Testis (tissue), 2 donors: ENCODE results near the gene CDRT4.

Experiments
- POLR2A ChIP-seq: fragments of 450-650 bp; IDR thresholded peaks from one replicate; pipeline ENCODE4 v1.6.1; 2017; ENCODE audit warnings: antibody characterized with exemption, mild to moderate bottlenecking, moderate library complexity
- TF ChIP-seq, protein P1 (sequence below), 3 experiments: fragments of 450-650 bp in 2 of 3; fragments of 200-600 bp in 1 of 3; sonication (generic) in 1 of 3; IDR thresholded peaks; one replicate each; pipeline ENCODE4 v1.5.1; 2016 to 2019; ENCODE audit warnings: antibody characterized with exemption in 3 of 3, mild to moderate bottlenecking in 2 of 3, moderate library complexity in 1 of 3

DNA sequence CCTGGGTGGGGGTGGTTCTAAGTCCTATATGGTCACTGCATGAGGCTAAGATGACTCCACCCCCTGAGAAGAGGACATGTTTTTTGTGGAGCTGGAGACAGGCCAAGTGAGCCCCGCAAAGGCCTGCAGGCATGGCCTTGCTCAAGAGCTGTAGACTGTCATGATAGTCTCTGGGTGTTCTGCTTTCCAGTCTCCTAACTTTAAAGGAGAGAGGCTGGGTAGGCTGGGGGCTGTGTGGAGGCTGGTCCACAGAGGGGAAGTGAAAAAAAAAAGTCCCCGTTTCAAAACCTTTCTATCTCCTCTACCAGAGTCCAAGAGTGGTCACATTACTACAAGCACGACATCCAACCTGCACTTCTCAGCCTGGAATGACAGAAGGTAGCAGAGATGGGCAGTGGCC lies 27.1 kb downstream of the CDRT4 start:
- TF ChIP-seq, protein P1, sequence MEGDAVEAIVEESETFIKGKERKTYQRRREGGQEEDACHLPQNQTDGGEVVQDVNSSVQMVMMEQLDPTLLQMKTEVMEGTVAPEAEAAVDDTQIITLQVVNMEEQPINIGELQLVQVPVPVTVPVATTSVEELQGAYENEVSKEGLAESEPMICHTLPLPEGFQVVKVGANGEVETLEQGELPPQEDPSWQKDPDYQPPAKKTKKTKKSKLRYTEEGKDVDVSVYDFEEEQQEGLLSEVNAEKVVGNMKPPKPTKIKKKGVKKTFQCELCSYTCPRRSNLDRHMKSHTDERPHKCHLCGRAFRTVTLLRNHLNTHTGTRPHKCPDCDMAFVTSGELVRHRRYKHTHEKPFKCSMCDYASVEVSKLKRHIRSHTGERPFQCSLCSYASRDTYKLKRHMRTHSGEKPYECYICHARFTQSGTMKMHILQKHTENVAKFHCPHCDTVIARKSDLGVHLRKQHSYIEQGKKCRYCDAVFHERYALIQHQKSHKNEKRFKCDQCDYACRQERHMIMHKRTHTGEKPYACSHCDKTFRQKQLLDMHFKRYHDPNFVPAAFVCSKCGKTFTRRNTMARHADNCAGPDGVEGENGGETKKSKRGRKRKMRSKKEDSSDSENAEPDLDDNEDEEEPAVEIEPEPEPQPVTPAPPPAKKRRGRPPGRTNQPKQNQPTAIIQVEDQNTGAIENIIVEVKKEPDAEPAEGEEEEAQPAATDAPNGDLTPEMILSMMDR (IDR thresholded peaks at IDR 0.05): no peak
- no peak for TF ChIP-seq POLR2A
